ENCODE measurements around the gene DCDC2C.

GRCh38 chr2:3759761-3760160 lies 56.4 kb downstream of the DCDC2C start:
- TF ChIP-seq MAX (IDR thresholded peaks at IDR 0.05) (no peak), CEBPB (IDR thresholded peaks at IDR 0.05) (no peak), YY1 (IDR thresholded peaks at IDR 0.05; ENCODE audit: low read depth) (no peak), TEAD4 (IDR thresholded peaks at IDR 0.05) (no peak), REST (IDR thresholded peaks at IDR 0.05; ENCODE audit: low read depth) (no peak), RAD21 (IDR thresholded peaks at IDR 0.05; ENCODE audit: low read depth) (no peak)

Data from Ishikawa (cell line).